ENCODE results near the gene HEATR5A. TPM values are rescaled to one million over a fixed set of nuclear protein-coding genes. Genes with fewer than 3 reads are reported as not detected.

Gene HEATR5A
- polyA plus RNA-seq, 1 of the 3 experiments (the other 2 are of a cell fraction): 7.1 TPM

DNA sequence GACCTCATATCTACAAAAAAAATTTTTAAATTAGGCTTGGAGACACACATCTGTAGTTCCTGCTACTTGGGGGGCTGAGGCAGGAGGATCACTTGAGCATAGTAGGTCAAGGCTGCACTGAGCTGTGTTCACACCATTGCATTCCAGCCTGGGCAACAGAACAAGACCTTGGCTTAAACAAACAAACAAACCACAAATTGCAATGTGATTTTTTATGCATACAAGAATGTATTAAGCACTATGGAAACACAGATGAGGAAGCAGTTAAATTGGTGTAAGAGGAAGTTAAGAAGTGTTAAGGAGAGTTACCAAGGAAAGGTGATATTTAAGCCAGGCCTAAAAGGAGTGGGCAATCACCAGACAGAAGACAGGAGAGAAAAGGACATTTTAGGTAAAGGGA, 129.1 kb downstream of the HEATR5A start (continued):
- TF ChIP-seq NFIC (IDR thresholded peaks at IDR 0.05; ENCODE audit: borderline replicate concordance): no peak
- TF ChIP-seq SIN3A (IDR thresholded peaks at IDR 0.05; ENCODE audit: borderline replicate concordance, low read depth, low read length): no peak

DNA sequence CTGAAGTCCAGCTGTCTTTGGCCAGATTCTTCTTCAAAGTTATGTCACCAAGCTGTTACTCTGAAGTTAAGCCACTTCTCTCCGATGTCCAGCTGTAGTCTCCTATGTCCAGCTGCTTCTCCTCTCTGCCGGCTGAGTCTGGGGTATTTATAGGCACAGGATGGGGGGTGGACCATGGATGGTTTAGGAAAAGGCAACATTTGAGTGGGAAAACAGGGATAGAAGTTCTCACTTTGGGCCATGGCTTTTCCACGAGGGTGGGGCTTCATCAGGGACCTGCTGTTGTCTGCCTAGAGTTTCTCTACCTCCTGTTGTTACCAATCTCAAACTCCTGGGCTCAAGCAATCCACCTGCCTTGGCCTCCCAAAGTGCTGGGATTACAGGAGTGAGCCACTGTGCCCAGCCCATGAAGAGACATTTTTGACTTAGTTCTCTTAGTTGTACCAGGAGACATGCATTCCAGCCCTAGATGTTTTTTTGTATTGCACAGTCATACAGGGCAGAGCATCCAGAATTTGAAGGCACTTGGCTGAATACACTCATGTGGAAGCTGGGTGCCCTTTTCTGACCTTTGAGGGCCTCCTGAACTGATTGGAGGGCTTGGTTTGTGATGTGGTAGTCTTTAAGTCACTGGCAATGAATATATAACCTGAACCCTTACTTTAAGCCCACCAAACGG, 132.9 kb downstream of the HEATR5A start:
- no peaks in the 10 kb centered on the region for H4K20me1 ChIP-seq (ENCODE audit: insufficient read depth)
- no peak overlapping the region for H3K4me2 ChIP-seq
- no peak overlapping the region for H2AFZ ChIP-seq (ENCODE audit: low read depth)
- no peaks in the 10 kb centered on the region for H3K27me3 ChIP-seq (ENCODE audit: insufficient read depth)
- H3K79me2 ChIP-seq (ENCODE audit: insufficient read depth): no peaks in the 10 kb centered on the region
- no peaks in the 10 kb centered on the region for H3K9me3 ChIP-seq
- H3F3A ChIP-seq (replicated peaks; ENCODE audit: insufficient read depth): peaks cover 4% of the 10 kb centered on the region
- no peak for DNase-seq
- H3K9me2 ChIP-seq: no peaks in the 10 kb centered on the region
- no peaks in the 10 kb centered on the region for H3K4me1 ChIP-seq (ENCODE audit: control insufficient read depth in 1 of 2, insufficient read depth in 2 of 2, low read depth in 1 of 2, low read length in 1 of 2)
- no peak overlapping the region for H3K4me3 ChIP-seq (ENCODE audit: low read depth in 2 of 2, low read length in 1 of 2)
- TF ChIP-seq GATA2 (CRISPR knock-in tag; IDR thresholded peaks at IDR 0.05): no peak
- TF ChIP-seq SIN3A (IDR thresholded peaks at IDR 0.05; ENCODE audit: borderline replicate concordance, low read depth, low read length): no peak
- no peak for TF ChIP-seq TAF1 (IDR thresholded peaks at IDR 0.05; ENCODE audit: borderline replicate concordance, low read depth, low read length)
- no peak for TF ChIP-seq FOXJ3 (CRISPR knock-in tag; IDR thresholded peaks at IDR 0.05)
- no peak for TF ChIP-seq RXRA (IDR thresholded peaks at IDR 0.05; ENCODE audit: borderline replicate concordance, low read depth)
- no peak for TF ChIP-seq RAD21 (IDR thresholded peaks at IDR 0.05; ENCODE audit: low read length)
- no peak for TF ChIP-seq ZBTB33 (IDR thresholded peaks at IDR 0.05; ENCODE audit: borderline replicate concordance, low read depth)
- no peak for TF ChIP-seq YY1 (IDR thresholded peaks at IDR 0.05; ENCODE audit: low read depth)
- no peak for TF ChIP-seq FOXM1 (IDR thresholded peaks at IDR 0.05; ENCODE audit: low read depth)
- no peak for TF ChIP-seq JUND (IDR thresholded peaks at IDR 0.05)
- TF ChIP-seq RCOR1 (IDR thresholded peaks at IDR 0.05; ENCODE audit: low read length): no peak
- no peak for TF ChIP-seq TCF12 (IDR thresholded peaks at IDR 0.05)
- TF ChIP-seq RFX5 (IDR thresholded peaks at IDR 0.05; ENCODE audit: low read length): no peak
- no peak for TF ChIP-seq ELF1 (IDR thresholded peaks at IDR 0.05)
- TF ChIP-seq, protein P1, sequence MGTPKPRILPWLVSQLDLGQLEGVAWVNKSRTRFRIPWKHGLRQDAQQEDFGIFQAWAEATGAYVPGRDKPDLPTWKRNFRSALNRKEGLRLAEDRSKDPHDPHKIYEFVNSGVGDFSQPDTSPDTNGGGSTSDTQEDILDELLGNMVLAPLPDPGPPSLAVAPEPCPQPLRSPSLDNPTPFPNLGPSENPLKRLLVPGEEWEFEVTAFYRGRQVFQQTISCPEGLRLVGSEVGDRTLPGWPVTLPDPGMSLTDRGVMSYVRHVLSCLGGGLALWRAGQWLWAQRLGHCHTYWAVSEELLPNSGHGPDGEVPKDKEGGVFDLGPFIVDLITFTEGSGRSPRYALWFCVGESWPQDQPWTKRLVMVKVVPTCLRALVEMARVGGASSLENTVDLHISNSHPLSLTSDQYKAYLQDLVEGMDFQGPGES (IDR thresholded peaks at IDR 0.05; ENCODE audit: low read depth, low read length): no peak
- no peak for TF ChIP-seq SMC3 (IDR thresholded peaks at IDR 0.05; ENCODE audit: low read depth, low read length)
- TF ChIP-seq POLR2AphosphoS5 (IDR thresholded peaks at IDR 0.05; ENCODE audit: low read depth, low read length): no peak
- ChIA-PET CTCF (interaction anchor here (0.8 to 2.0 kb wide), 2 partner anchors 11 to 122 kb away, joined by 3 to 6 read pairs; no protein-coding TSS in a partner anchor), POLR2A (no interaction called here)
- 65% methylated on average over 4 of the region's 4 CpGs for WGBS (ENCODE audit: low lambda C conversion rate)
- no peak overlapping the region for H3K9ac ChIP-seq
- H3K27ac ChIP-seq (ENCODE audit: low read depth in 2 of 2, low read length in 1 of 2): no peak overlapping the region
- peaks cover 0 to 2% of the 10 kb centered on the region in 2 experiments for H3K36me3 ChIP-seq (replicated peaks in 1 of 2; ENCODE audit: control insufficient read depth in 1 of 2, insufficient read depth in 2 of 2, low read length in 1 of 2)
